ENCODE data around the gene CDK19. TPM values are rescaled to one million over a fixed set of nuclear protein-coding genes. Genes with fewer than 3 reads are reported as not detected.

Gene CDK19
- total RNA-seq, 1 donor from 2014 or later, result 26.6 TPM

- DNase-seq, result no peak
- no peak overlapping the region for H3K27ac ChIP-seq
- H3K27me3 ChIP-seq, result no peaks in the 10 kb centered on the region
- H3K9me3 ChIP-seq, result no peaks in the 10 kb centered on the region
- H3K4me3 ChIP-seq, result no peak overlapping the region
- no peaks in the 10 kb centered on the region for H3K4me1 ChIP-seq
- intact Hi-C loops (cut with DNase I), result no loop called here
- H3K36me3 ChIP-seq, result no peaks in the 10 kb centered on the region
- ATAC-seq, result no peak
- no peak for TF ChIP-seq CTCF (IDR thresholded peaks at IDR 0.05)
Measured at GRCh38 chr6:110799655-110800054, 15.6 kb downstream of the CDK19 start.

GRCh38 chr6:110799189-110799588 is 16.1 kb downstream of the CDK19 start:
- DNase-seq (no peak), ATAC-seq (peak; percentile 28)
- TF ChIP-seq CTCF (IDR thresholded peaks at IDR 0.05), result no peak
- no peaks in the 10 kb centered on the region for H3K4me1 ChIP-seq
- H3K9me3 ChIP-seq, result no peaks in the 10 kb centered on the region
- H3K27ac ChIP-seq, result no peak overlapping the region
- no peak overlapping the region for H3K4me3 ChIP-seq
- H3K36me3 ChIP-seq, result no peaks in the 10 kb centered on the region
- intact Hi-C loops (cut with DNase I), result no loop called here
- no peaks in the 10 kb centered on the region for H3K27me3 ChIP-seq

- intact Hi-C loops (cut with DNase I), result no loop called here
- Histone ChIP-seq H3K9me3 (no peaks in the 10 kb centered on the region), H3K4me3 (no peak overlapping the region), H3K4me1 (no peaks in the 10 kb centered on the region), H3K27ac (no peak overlapping the region), H3K36me3 (no peaks in the 10 kb centered on the region), H3K27me3 (no peaks in the 10 kb centered on the region)
- ATAC-seq, result no peak
- DNase-seq, result no peak
- no peak for TF ChIP-seq CTCF (IDR thresholded peaks at IDR 0.05)
Measured at GRCh38 chr6:110795271-110795670, 20.0 kb downstream of the CDK19 start.

- no peak for TF ChIP-seq CTCF (IDR thresholded peaks at IDR 0.05)
- Histone ChIP-seq H3K27me3 (no peaks in the 10 kb centered on the region), H3K36me3 (no peaks in the 10 kb centered on the region), H3K4me1 (peaks cover 4% of the 10 kb centered on the region), H3K27ac (no peak overlapping the region), H3K4me3 (no peak overlapping the region), H3K9me3 (no peaks in the 10 kb centered on the region)
- DNase-seq, result no peak
- ATAC-seq, result no peak
- intact Hi-C loops (cut with DNase I), result no loop called here
Measured at GRCh38 chr6:110786696-110787095, 28.6 kb downstream of the CDK19 start.

GRCh38 chr6:110786271-110786670 is 29.0 kb downstream of the CDK19 start:
- no peak for DNase-seq
- no peak for ATAC-seq
- no peaks in the 10 kb centered on the region for H3K9me3 ChIP-seq
- no peak for TF ChIP-seq CTCF (IDR thresholded peaks at IDR 0.05)
- H3K27ac ChIP-seq, result no peak overlapping the region
- intact Hi-C loops (cut with DNase I), result no loop called here
- no peaks in the 10 kb centered on the region for H3K27me3 ChIP-seq
- H3K4me3 ChIP-seq, result no peak overlapping the region
- H3K4me1 ChIP-seq, result peaks cover 7% of the 10 kb centered on the region
- no peaks in the 10 kb centered on the region for H3K36me3 ChIP-seq

- peaks cover 7% of the 10 kb centered on the region for H3K4me1 ChIP-seq
- no peak for ATAC-seq
Measured at GRCh38 chr6:110784610-110784979, 30.7 kb downstream of the CDK19 start.

More at GRCh38 chr6:110784610-110784979, 30.7 kb downstream of the CDK19 start:
- H3K36me3 ChIP-seq, result no peaks in the 10 kb centered on the region
- no peaks in the 10 kb centered on the region for H3K9me3 ChIP-seq
- no peak overlapping the region for H3K4me3 ChIP-seq
- H3K27me3 ChIP-seq, result no peaks in the 10 kb centered on the region
- TF ChIP-seq CTCF (IDR thresholded peaks at IDR 0.05), result no peak
- intact Hi-C loops (cut with DNase I), result no loop called here
- no peak overlapping the region for H3K27ac ChIP-seq
- no peak for DNase-seq
